Lung (tissue), 12 donors: ENCODE results near the gene FYN. TPM values are rescaled to one million over a fixed set of nuclear protein-coding genes. Genes with fewer than 3 reads are reported as not detected.

Experiments
- ATAC-seq: fragments of 200-7000 bp; cut with Tn5 transposase; one replicate; pipeline ENCODE4 v1.9.1; 2020; ENCODE audit warnings: moderate number of reproducible peaks; ENCODE audit not compliant: insufficient read depth, low FRiP score
- DNase-seq, 3 donors: peaks; one replicate each; pipeline ENCODE4 v3.0.0-alpha.2; 2013 to 2017
- H3K27ac ChIP-seq, 2 donors: one replicate each; pipeline ENCODE4 v1.5.1; 2013; ENCODE audit warnings: mild to moderate bottlenecking in 2 of 2, moderate library complexity in 2 of 2, control low read depth in 1 of 2, inconsistent platforms in 1 of 2, low read depth in 1 of 2, low read length in 1 of 2
- H3K27me3 ChIP-seq, 3 donors: one replicate each; pipeline ENCODE4 v1.5.1; 2013; ENCODE audit warnings: low read length in 2 of 3; ENCODE audit not compliant: control insufficient read depth in 3 of 3, insufficient read depth in 3 of 3
- H3K36me3 ChIP-seq, 4 donors: one replicate each; pipeline ENCODE4 v1.5.1; 2013; ENCODE audit warnings: low read length in 4 of 4, mild to moderate bottlenecking in 1 of 4, moderate library complexity in 1 of 4; ENCODE audit not compliant: control insufficient read depth in 4 of 4, insufficient read depth in 4 of 4
- H3K4me1 ChIP-seq, 5 donors: one replicate each; pipeline ENCODE4 v1.5.1; 2013; ENCODE audit warnings: low read length in 5 of 5, mild to moderate bottlenecking in 2 of 5, moderate library complexity in 1 of 5; ENCODE audit not compliant: control insufficient read depth in 5 of 5, insufficient read depth in 5 of 5
- H3K4me3 ChIP-seq: one replicate; pipeline ENCODE4 v1.5.1; 2013; ENCODE audit warnings: mild to moderate bottlenecking, control low read depth, moderate library complexity
- H3K9ac ChIP-seq, 2 donors: one replicate each; pipeline ENCODE4 v1.5.1; 2013; ENCODE audit warnings: low read length in 2 of 2, control low read depth in 1 of 2; ENCODE audit not compliant: insufficient read depth in 1 of 2
- H3K9me3 ChIP-seq, 4 donors: one replicate each; pipeline ENCODE4 v1.5.1; 2013; ENCODE audit warnings: low read length in 3 of 4, mild to moderate bottlenecking in 1 of 4, moderate library complexity in 1 of 4; ENCODE audit not compliant: control insufficient read depth in 4 of 4, insufficient read depth in 3 of 4
- CTCF ChIP-seq: IDR thresholded peaks from 2 replicates; pipeline ENCODE4 v1.5.1; 2012; ENCODE audit warnings: mild to moderate bottlenecking; ENCODE audit errors: control extremely low read depth, extremely low read depth
- WGBS, 2 donors: extraction: QIAGEN DNeasy Blood & Tissue Kit; methylation state at CpG; one replicate each; pipeline ENCODE4 v1.1.7; 2013; 5-methylcytosine and 5-hydroxymethylcytosine counted together
- polyA plus RNA-seq, 2 donors: library from polyadenylated mRNA; stranded (reverse); fragments of 200-250 nt; gene quantifications; one replicate each; pipeline ENCODE4 v1.2.1, GENCODE V29; 2013
- total RNA-seq, 2 donors: library from RNA; depleted of rRNA in 1 of 2; stranded (reverse); fragments of >200 nt in 1 of 2; gene quantifications; one replicate each; pipeline ENCODE4 v1.2.1, GENCODE V29; 2014 to 2021
- donor health status: control.
- donor health status: control.
- donor health status: Bipolar disorder and iron deficiency.
- donor health status: healthy.
- donor health status: DM: yes; HTN: yes; CAD: no.

The FYN gene
- total and polyA plus RNA-seq, 4 donors = 27.3 to 157 (median 71.0) TPM

DNA sequence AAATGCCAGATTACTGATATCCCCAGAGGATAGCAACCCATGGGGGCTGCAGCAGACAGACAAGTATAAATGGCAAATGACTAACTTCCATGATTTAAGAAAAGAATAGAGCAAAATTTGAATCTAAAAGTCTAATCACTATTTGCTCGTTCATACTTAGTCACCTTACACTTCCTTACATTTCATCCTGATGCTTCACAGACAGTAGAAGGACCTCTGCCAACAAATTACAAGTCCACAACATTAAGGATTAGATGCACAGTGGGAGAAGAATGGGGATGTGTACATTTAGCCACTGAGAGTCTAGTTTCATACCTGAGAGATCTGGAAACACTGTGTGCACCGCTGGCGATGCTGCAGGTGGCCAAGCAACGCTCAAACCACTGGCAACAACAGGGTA lies 72.4 kb downstream of the FYN start:
- H3K9ac ChIP-seq = no peak overlapping the region
- no peaks in the 10 kb centered on the region for H3K9me3 ChIP-seq
- 79 to 96% methylated on average over 4 of the region's 4 CpGs for WGBS, 2 donors
- no peaks in the 10 kb centered on the region for H3K36me3 ChIP-seq
- DNase-seq = no peak
- H3K27me3 ChIP-seq = no peaks in the 10 kb centered on the region
- H3K27ac ChIP-seq = no peak overlapping the region
- ATAC-seq = no peak
- no peak overlapping the region for H3K4me3 ChIP-seq
- no peak for TF ChIP-seq CTCF
- peaks cover 0 to 30% (median 13%) of the 10 kb centered on the region in 5 donors for H3K4me1 ChIP-seq

DNA sequence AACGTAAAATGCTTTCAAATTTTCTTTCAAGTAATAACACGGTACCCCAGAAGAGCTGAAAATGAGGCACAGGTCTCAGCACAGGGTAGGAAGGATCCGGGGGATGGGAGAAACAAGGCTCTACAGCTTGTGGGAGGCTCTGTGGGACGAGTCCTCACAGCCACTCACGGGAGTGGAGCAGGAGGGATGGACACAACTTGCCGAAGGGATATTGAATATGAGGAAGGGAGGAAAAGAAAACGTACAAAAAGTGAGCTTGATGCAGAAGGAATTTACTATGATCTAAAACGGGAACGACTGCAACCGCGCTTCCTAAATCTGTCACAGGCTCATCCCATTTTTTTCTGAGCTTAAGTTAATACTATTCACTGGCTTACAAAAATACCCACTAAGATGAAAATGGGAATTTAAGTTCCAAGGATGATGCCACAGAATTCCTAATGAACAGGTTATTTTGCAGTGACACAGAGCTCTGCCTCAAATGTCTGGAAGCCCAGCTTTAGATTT lies 72.9 kb downstream of the FYN start:
- DNase-seq (no peak), ATAC-seq (no peak)
- Histone ChIP-seq H3K27ac (no peak overlapping the region), H3K4me3 (no peak overlapping the region), H3K9me3 (no peaks in the 10 kb centered on the region), H3K9ac (no peak overlapping the region), H3K36me3 (no peaks in the 10 kb centered on the region), H3K4me1 (peaks cover 0 to 27% (median 11%) of the 10 kb centered on the region in 5 donors), H3K27me3 (no peaks in the 10 kb centered on the region)
- TF ChIP-seq CTCF = no peak
- WGBS, 2 donors = 80% methylated on average over 11 of the region's 11 CpGs

DNA sequence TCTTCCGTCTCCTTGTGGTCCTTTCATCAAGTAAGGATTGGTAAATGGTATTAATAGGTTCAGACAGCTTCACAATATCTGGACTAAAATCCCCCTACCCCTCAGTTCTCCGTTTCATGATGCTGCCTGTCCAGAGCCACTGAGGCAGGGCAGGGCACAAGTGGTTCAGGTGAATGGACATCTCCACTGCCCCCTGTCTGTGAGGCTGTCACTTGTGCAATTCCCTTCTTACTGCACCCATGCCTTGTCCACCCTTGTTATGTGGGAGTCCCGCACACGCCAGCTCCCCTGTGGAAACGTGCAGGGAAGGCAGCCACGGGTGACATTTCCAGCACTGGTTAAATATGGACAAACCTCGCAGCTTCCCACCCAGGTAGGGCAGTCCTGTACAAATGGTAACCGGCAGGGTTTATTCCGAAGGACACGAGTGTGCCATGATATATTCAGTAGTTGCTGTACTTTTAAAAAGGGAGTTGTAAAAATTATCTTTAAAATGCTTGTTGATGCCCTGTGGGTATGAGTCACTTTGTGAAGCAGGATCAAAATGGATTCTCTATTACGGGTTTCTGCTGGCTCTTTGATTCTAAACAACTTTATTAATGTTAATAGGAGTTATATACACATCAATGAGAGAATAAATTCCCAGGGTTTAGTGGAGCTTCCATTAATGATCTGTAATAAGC lies 73.5 kb downstream of the FYN start:
- no peak for ATAC-seq
- TF ChIP-seq CTCF = no peak
- WGBS, 2 donors = 87 to 92% methylated on average over 11 of the region's 11 CpGs
- no peaks in the 10 kb centered on the region for H3K9me3 ChIP-seq
- H3K27ac ChIP-seq = no peak overlapping the region
- no peak overlapping the region for H3K4me3 ChIP-seq
- H3K36me3 ChIP-seq = no peaks in the 10 kb centered on the region
- H3K4me1 ChIP-seq = peaks cover 0 to 30% (median 9%) of the 10 kb centered on the region in 5 donors
- no peak overlapping the region for H3K9ac ChIP-seq
- H3K27me3 ChIP-seq = no peaks in the 10 kb centered on the region
- DNase-seq = no peak
